IMR-90 (cell line): Measurements from ENCODE around the gene DKK2. TPM values are rescaled to one million over a fixed set of nuclear protein-coding genes. Genes with fewer than 3 reads are reported as not detected.

Source experiments
- ATAC-seq: fragments of 200-7000 bp; cut with Tn5 transposase; 2 replicates; pipeline ENCODE4 v1.9.1; 2020; ENCODE audit warnings: low read depth, mild to moderate bottlenecking, moderate library complexity
- BruUV-seq: library from RNA; stranded (reverse); fragments of 400-500 nt; replicated peaks from 2 replicates; lab custom pipeline; 2021; lab: Mats Ljungman, UMichigan
- CTCF ChIA-PET: fragments of 300-600 bp; formaldehyde crosslinking; extraction: SDS; loops from one replicate; lab custom pipeline; 2021; ENCODE audit warnings: antibody characterized with exemption; lab: Yijun Ruan, JAX
- POLR2A ChIA-PET: fragments of 300-600 bp; sonication (Branson Sonifier 250); formaldehyde crosslinking; loops from one replicate; lab custom pipeline; 2022; ENCODE audit warnings: antibody characterized with exemption; ENCODE audit not compliant: unreplicated experiment; lab: Charles Lee
- DNase-seq: peaks from one replicate; pipeline ENCODE4 v3.0.0; 2013
- H2AFZ ChIP-seq: replicated peaks from 2 replicates; pipeline ENCODE3; 2013; ENCODE audit warnings: low read length, mild to moderate bottlenecking; ENCODE audit not compliant: poor library complexity
- H2AK5ac ChIP-seq: 2 replicates; pipeline ENCODE4 v1.6.1; 2013; ENCODE audit warnings: low read depth, low read length, inconsistent platforms
- H2AK9ac ChIP-seq: replicated peaks from 2 replicates; pipeline ENCODE3; 2013; ENCODE audit warnings: mild to moderate bottlenecking, low read depth, low read length, moderate library complexity; ENCODE audit not compliant: poor library complexity
- H2BK120ac ChIP-seq: 2 replicates; pipeline ENCODE4 v1.6.1; 2013; ENCODE audit warnings: low read depth, low read length, inconsistent platforms
- H2BK15ac ChIP-seq: 3 replicates; pipeline ENCODE4 v1.6.1; 2013; ENCODE audit warnings: low read depth, low read length, inconsistent platforms
- H2BK20ac ChIP-seq: 2 replicates; pipeline ENCODE4 v1.6.1; 2013; ENCODE audit warnings: low read depth, mild to moderate bottlenecking, inconsistent platforms, low read length, moderate library complexity
- H2BK5ac ChIP-seq: 2 replicates; pipeline ENCODE4 v1.6.1; 2013; ENCODE audit warnings: mild to moderate bottlenecking, low read depth, low read length, inconsistent platforms; ENCODE audit not compliant: poor library complexity, severe bottlenecking
- H3K14ac ChIP-seq: replicated peaks from 2 replicates; pipeline ENCODE4 v1.6.1; 2013; ENCODE audit warnings: low read depth, low read length, inconsistent platforms
- H3K18ac ChIP-seq: 2 replicates; pipeline ENCODE4 v1.6.1; 2013; ENCODE audit warnings: low read depth, low read length, control low read depth
- H3K23ac ChIP-seq: 2 replicates; pipeline ENCODE4 v1.6.1; 2013; ENCODE audit warnings: low read depth, low read length, inconsistent platforms
- H3K27ac ChIP-seq: 2 replicates; pipeline ENCODE4 v1.5.1; 2013; ENCODE audit warnings: mild to moderate bottlenecking, control low read depth, low read length; ENCODE audit not compliant: insufficient read depth
- H3K27me3 ChIP-seq: 2 replicates; pipeline ENCODE4 v1.6.1; 2013; ENCODE audit warnings: low read length; ENCODE audit not compliant: control insufficient read depth, insufficient read depth
- H3K36me3 ChIP-seq: 2 replicates; pipeline ENCODE4 v1.6.1; 2013; ENCODE audit warnings: low read length, mixed read lengths; ENCODE audit not compliant: control insufficient read depth, insufficient read depth
- H3K4ac ChIP-seq: 2 replicates; pipeline ENCODE4 v1.6.1; 2013; ENCODE audit warnings: low read depth, low read length, inconsistent platforms
- H3K4me1 ChIP-seq: 2 replicates; pipeline ENCODE4 v1.6.1; 2013; ENCODE audit warnings: low read length, mixed read lengths; ENCODE audit not compliant: control insufficient read depth, insufficient read depth
- H3K4me2 ChIP-seq: 2 replicates; pipeline ENCODE4 v1.6.1; 2013; ENCODE audit warnings: low read depth, mild to moderate bottlenecking, control low read depth, low read length, moderate library complexity
- H3K4me3 ChIP-seq: 2 replicates; pipeline ENCODE4 v1.5.1; 2013; ENCODE audit warnings: low read depth, mild to moderate bottlenecking, control low read depth, low read length, moderate library complexity; ENCODE audit not compliant: insufficient read depth
- H3K56ac ChIP-seq: 2 replicates; pipeline ENCODE4 v1.6.1; 2013; ENCODE audit warnings: low read length, inconsistent platforms; ENCODE audit not compliant: insufficient read depth; ENCODE audit errors: extremely low read depth
- H3K79me1 ChIP-seq, 2 experiments: 2 replicates each; pipeline ENCODE4 v1.6.1; 2013; ENCODE audit warnings: low read length in 2 of 2, inconsistent platforms in 1 of 2, low read depth in 1 of 2
- H3K9ac ChIP-seq: 2 replicates; pipeline ENCODE4 v1.6.1; 2013; ENCODE audit warnings: low read depth, low read length, control low read depth
- H3K9me1 ChIP-seq: 2 replicates; pipeline ENCODE4 v1.6.1; 2013; ENCODE audit warnings: low read length, inconsistent platforms; ENCODE audit not compliant: insufficient read depth
- H3K9me3 ChIP-seq: 2 replicates; pipeline ENCODE4 v1.6.1; 2013; ENCODE audit warnings: low read length; ENCODE audit not compliant: control insufficient read depth, insufficient read depth
- H4K20me1 ChIP-seq: 2 replicates; pipeline ENCODE4 v1.6.1; 2013; ENCODE audit warnings: low read length, inconsistent platforms; ENCODE audit not compliant: insufficient read depth
- H4K5ac ChIP-seq: 2 replicates; pipeline ENCODE4 v1.6.1; 2013; ENCODE audit warnings: mild to moderate bottlenecking, low read depth, low read length, control low read depth
- H4K8ac ChIP-seq, 2 experiments: 2 replicates each; pipeline ENCODE4 v1.6.1; 2013; ENCODE audit warnings: low read depth in 2 of 2, low read length in 2 of 2, control low read depth in 1 of 2, inconsistent platforms in 1 of 2
- H4K91ac ChIP-seq: 2 replicates; pipeline ENCODE4 v1.6.1; 2013; ENCODE audit warnings: low read depth, low read length, inconsistent platforms; ENCODE audit not compliant: insufficient read depth
- BHLHE40 ChIP-seq: fragments of 150-350 bp; IDR thresholded peaks from 2 replicates; pipeline ENCODE4 v1.6.1; 2016; ENCODE audit warnings: mild to moderate bottlenecking, low read depth, low read length
- CEBPB ChIP-seq: IDR thresholded peaks from 2 replicates; pipeline ENCODE4 v1.6.1; 2012; ENCODE audit warnings: low read depth, low read length, improper control_type of control experiment
- CHD1 ChIP-seq: IDR thresholded peaks from 2 replicates; pipeline ENCODE4 v1.6.1; 2012; ENCODE audit warnings: low read depth, low read length, improper control_type of control experiment
- CTCF ChIP-seq: conservative IDR thresholded peaks from 2 replicates; pipeline ENCODE4 v1.5.1; 2012; ENCODE audit warnings: mild to moderate bottlenecking, low read depth, low read length, improper control_type of control experiment
- ELK1 ChIP-seq: fragments of 150-350 bp; IDR thresholded peaks from 2 replicates; pipeline ENCODE4 v1.6.1; 2016; ENCODE audit warnings: low read depth, mild to moderate bottlenecking, low read length, moderate library complexity, borderline replicate concordance
- FOS ChIP-seq: fragments of 150-350 bp; IDR thresholded peaks from 2 replicates; pipeline ENCODE4 v1.6.1; 2016; ENCODE audit warnings: low read depth, low read length
- MAFK ChIP-seq: IDR thresholded peaks from 2 replicates; pipeline ENCODE4 v1.6.1; 2012; ENCODE audit warnings: low read depth, low read length, improper control_type of control experiment
- MAZ ChIP-seq: IDR thresholded peaks from 2 replicates; pipeline ENCODE4 v1.6.1; 2012; ENCODE audit warnings: low read depth, mild to moderate bottlenecking, low read length, improper control_type of control experiment, moderate library complexity, borderline replicate concordance
- MXI1 ChIP-seq: IDR thresholded peaks from 2 replicates; pipeline ENCODE4 v1.6.1; 2012; ENCODE audit warnings: low read depth, mild to moderate bottlenecking, low read length, moderate library complexity, borderline replicate concordance
- NFE2L2 ChIP-seq: fragments of 150-350 bp; IDR thresholded peaks from 2 replicates; pipeline ENCODE4 v1.6.1; 2016; ENCODE audit warnings: low read depth, mild to moderate bottlenecking, low read length
- POLR2A ChIP-seq: IDR thresholded peaks from 2 replicates; pipeline ENCODE4 v1.6.1; 2012; ENCODE audit warnings: mild to moderate bottlenecking, low read depth, low read length
- RAD21 ChIP-seq: IDR thresholded peaks from 2 replicates; pipeline ENCODE4 v1.6.1; 2012; ENCODE audit warnings: low read length, improper control_type of control experiment
- RCOR1 ChIP-seq: IDR thresholded peaks from 2 replicates; pipeline ENCODE4 v1.6.1; 2012; ENCODE audit warnings: mild to moderate bottlenecking, low read length, improper control_type of control experiment; ENCODE audit not compliant: insufficient replicate concordance
- RFX5 ChIP-seq: IDR thresholded peaks from 2 replicates; pipeline ENCODE4 v1.8.0; 2012; ENCODE audit warnings: low read depth, mild to moderate bottlenecking, low read length, moderate library complexity
- SMC3 ChIP-seq: fragments of 150-350 bp; IDR thresholded peaks from 2 replicates; pipeline ENCODE4 v1.6.1; 2016; ENCODE audit warnings: low read depth, mild to moderate bottlenecking, antibody characterized with exemption, low read length, moderate library complexity
- USF2 ChIP-seq: fragments of 150-350 bp; IDR thresholded peaks from 2 replicates; pipeline ENCODE4 v1.6.1; 2017; ENCODE audit warnings: mild to moderate bottlenecking, antibody characterized with exemption, low read length, low read depth
- WGBS, 2 experiments: methylation state at CpG; one replicate each; pipeline versions ENCODE4 v1.1.5 to v1.1.7; 2013; ENCODE audit warnings: missing lambda C conversion rate in 2 of 2; ENCODE audit not compliant: insufficient read length in 1 of 2; ENCODE audit errors: extremely low coverage in 2 of 2; 5-methylcytosine and 5-hydroxymethylcytosine counted together
- dilution Hi-C: fragments of 300-500 bp; cut with HindIII; formaldehyde crosslinking; loops from one replicate; pipeline ENCODE4 v1.14.3; 2018; ENCODE audit warnings: low sequenced_read_pairs; ENCODE audit not compliant: unreplicated experiment
- in situ Hi-C: fragments of 300-500 bp; cut with MboI; formaldehyde crosslinking; loops from 3 replicates; pipeline ENCODE4 v1.14.3; 2019; ENCODE audit warnings: low sequenced_read_pairs, inconsistent platforms, mixed read lengths
- intact Hi-C: fragments of 100-400 bp; cut with micrococcal nuclease; formaldehyde crosslinking; loops from 2 replicates; pipeline ENCODE4 v1.10.0; 2022
- polyA plus RNA-seq, 3 experiments: library from polyadenylated mRNA; depleted of rRNA; stranded (reverse); fragments of >200 nt; gene quantifications; 2 replicates each; pipeline ENCODE4 v1.2.3, GENCODE V29; 2012; ENCODE audit warnings: low replicate concordance in 1 of 3
- total RNA-seq: library from RNA; depleted of rRNA; stranded (reverse); fragments of >200 nt; gene quantifications from 2 replicates; pipeline ENCODE4 v1.2.3, GENCODE V29; 2012

DKK2 gene
- total and polyA plus RNA-seq, 2 of the 4 experiments (the other 2 are of a cell fraction) = 0.39 to 0.72 TPM

- ATAC-seq (no peak), DNase-seq (no peak)
- no peak overlapping the region for H2BK20ac ChIP-seq
- H3K9me3 ChIP-seq = no peaks in the 10 kb centered on the region
- no peaks in the 10 kb centered on the region for H3K9me1 ChIP-seq
- no peak overlapping the region for H2AFZ ChIP-seq
- no peak overlapping the region for H2BK15ac ChIP-seq
- in situ Hi-C loops = no loop called here
- H2BK120ac ChIP-seq = no peak overlapping the region
- H4K5ac ChIP-seq = no peak overlapping the region
- H3K27me3 ChIP-seq = no peaks in the 10 kb centered on the region
- H3K36me3 ChIP-seq = no peaks in the 10 kb centered on the region
- no peak overlapping the region for H3K4me3 ChIP-seq
- H2AK9ac ChIP-seq = no peak overlapping the region
- ChIA-PET POLR2A (no interaction called here), CTCF (no interaction called here)
- H3K79me1 ChIP-seq = no peaks in the 10 kb centered on the region
- TF ChIP-seq MAFK = no peak
- no peak for TF ChIP-seq CHD1
- no peak for TF ChIP-seq NFE2L2
- no peak for TF ChIP-seq CTCF
- TF ChIP-seq CEBPB = no peak
- no peak for TF ChIP-seq RFX5
- TF ChIP-seq MAZ = no peak
- TF ChIP-seq USF2 = no peak
- no peak for TF ChIP-seq SMC3
- TF ChIP-seq RAD21 = no peak
- TF ChIP-seq ELK1 = no peak
- TF ChIP-seq POLR2A = no peak
- TF ChIP-seq FOS = no peak
- TF ChIP-seq RCOR1 = no peak
- TF ChIP-seq BHLHE40 = no peak
- TF ChIP-seq MXI1 = no peak
- WGBS, 2 experiments = no CpG with 5 or more reads among the region's 6 CpGs
- no peak overlapping the region for H3K14ac ChIP-seq
- no peak overlapping the region for H4K91ac ChIP-seq
- no peak overlapping the region for H2BK5ac ChIP-seq
- no peak overlapping the region for H3K56ac ChIP-seq
- BruUV-seq = no TSS peak
- no peaks in the 10 kb centered on the region for H4K20me1 ChIP-seq
- no peak overlapping the region for H3K4ac ChIP-seq
- H3K9ac ChIP-seq = no peak overlapping the region
- no peak overlapping the region for H2AK5ac ChIP-seq
- H4K8ac ChIP-seq = no peak overlapping the region
- dilution Hi-C loops = no loop called here
- H3K4me2 ChIP-seq = no peak overlapping the region
- H3K4me1 ChIP-seq = no peaks in the 10 kb centered on the region
- no peak overlapping the region for H3K18ac ChIP-seq
- intact Hi-C loops = no loop called here
- no peak overlapping the region for H3K23ac ChIP-seq
- H3K27ac ChIP-seq = no peak overlapping the region
Measured at GRCh38 chr4:106930522-106930921, 105.6 kb downstream of the DKK2 start.
